Gastrocnemius medialis (tissue), 4 donors: ENCODE data around the gene SEC61A1. TPM values are rescaled to one million over a fixed set of nuclear protein-coding genes. Genes with fewer than 3 reads are reported as not detected.

Experiments
- ATAC-seq, 2 donors: fragments of 150-250 bp; one replicate each; pipeline ENCODE4 v1.9.1; 2016
- DNase-seq, 2 donors: peaks; one replicate each; pipeline ENCODE4 v3.0.0-alpha.2; 2019
- H3K27ac ChIP-seq, 4 donors: fragments of 200-600 bp; sonication (generic); 1 replicate in 1 of 4; 2 replicates in 3 of 4; pipeline ENCODE4 v1.5.1; 2016 to 2018; ENCODE audit warnings: mild to moderate bottlenecking in 2 of 4, moderate library complexity in 1 of 4
- H3K27me3 ChIP-seq, 3 donors: fragments of 200-600 bp; sonication (generic) in 2 of 3; 1 replicate in 1 of 3; 2 replicates in 2 of 3; pipeline versions ENCODE4 v1.5.1 to v1.6.0; 2016 to 2019; ENCODE audit warnings: mild to moderate bottlenecking in 1 of 3, moderate library complexity in 1 of 3
- H3K36me3 ChIP-seq, 2 donors: fragments of 200-600 bp; sonication (generic) in 1 of 2; one replicate each; pipeline ENCODE4 v1.5.1; 2017 to 2018
- H3K4me1 ChIP-seq, 2 donors: fragments of 200-600 bp; sonication (generic) in 1 of 2; one replicate each; pipeline ENCODE4 v1.5.1; 2016 to 2017; ENCODE audit warnings: mild to moderate bottlenecking in 2 of 2
- H3K4me3 ChIP-seq, 4 donors: fragments of 200-600 bp; sonication (generic) in 3 of 4; 1 replicate in 1 of 4; 2 replicates in 3 of 4; pipeline ENCODE4 v1.5.1; 2016 to 2019; ENCODE audit warnings: mild to moderate bottlenecking in 2 of 4
- H3K9me3 ChIP-seq, 3 donors: fragments of 200-600 bp; sonication (generic) in 2 of 3; 1 replicate in 1 of 3; 2 replicates in 2 of 3; pipeline ENCODE4 v1.5.1; 2016 to 2019
- POLR2A ChIP-seq, 2 donors: fragments of 450-650 bp; IDR thresholded peaks; one replicate each; pipeline ENCODE4 v1.6.1; 2017; ENCODE audit warnings: antibody characterized with exemption in 2 of 2, mild to moderate bottlenecking in 2 of 2, moderate library complexity in 2 of 2
- in situ Hi-C, 4 donors: fragments of 200-750 bp; cut with MboI; loops; one replicate each; pipeline versions ENCODE4 v1.15.0 to v1.8.0; 2017; ENCODE audit warnings: low sequenced_read_pairs in 4 of 4
- intact Hi-C: fragments of 100-400 bp; cut with DNase I; formaldehyde crosslinking; loops from one replicate; pipeline ENCODE4 v1.15.1; 2023; ENCODE audit warnings: low total_unique reads
- total RNA-seq, 4 donors: library from RNA; depleted of rRNA; stranded (reverse); fragments of >200 nt; gene quantifications; one replicate each; pipeline versions ENCODE4 v1.1.0 to v1.2.3, GENCODE V29; 2016
- TF ChIP-seq, protein P1 (sequence below), 5 experiments: fragments of 450-650 bp in 3 of 5; fragments of 200-600 bp in 2 of 5; sonication (generic) in 2 of 5; IDR thresholded peaks in 4 of 5; conservative IDR thresholded peaks in 1 of 5; 1 replicate in 4 of 5; 2 replicates in 1 of 5; pipeline ENCODE4 v1.5.1; 2016 to 2019; ENCODE audit warnings: antibody characterized with exemption in 5 of 5, mild to moderate bottlenecking in 3 of 5, moderate library complexity in 3 of 5

SEC61A1 gene
- total RNA-seq, 4 donors from 2014 or later, result 81.6 to 135 (median 106) TPM

DNA sequence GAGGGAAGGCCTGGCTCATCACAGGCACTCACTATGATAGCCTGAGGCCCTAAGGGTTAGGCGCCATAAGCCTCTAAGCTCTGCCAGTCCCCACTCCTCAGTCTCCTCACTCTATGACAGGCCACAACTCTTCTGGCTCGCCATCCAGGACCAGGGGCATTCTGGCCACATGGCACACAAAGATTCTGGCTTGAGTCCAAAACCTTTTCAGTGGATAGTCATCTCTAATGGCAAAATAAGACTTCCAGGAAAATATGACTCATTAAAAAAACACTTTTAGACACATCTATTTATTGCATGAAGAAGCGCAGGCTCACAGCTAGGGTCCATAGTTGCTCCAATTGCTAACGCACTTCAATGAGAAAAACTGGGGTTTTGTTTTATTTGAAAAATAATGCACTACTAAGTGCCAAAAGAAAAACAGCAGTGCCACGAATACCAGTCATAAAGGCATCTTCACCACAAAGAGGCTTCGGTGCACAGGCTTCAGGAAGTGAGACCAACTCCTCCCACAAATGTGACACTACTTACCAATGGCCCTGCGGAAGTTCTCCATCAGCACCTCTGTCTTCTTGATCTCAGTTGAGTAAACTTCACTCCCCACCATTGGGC lies 60.2 kb downstream of the SEC61A1 start:
- TF ChIP-seq, protein P1, sequence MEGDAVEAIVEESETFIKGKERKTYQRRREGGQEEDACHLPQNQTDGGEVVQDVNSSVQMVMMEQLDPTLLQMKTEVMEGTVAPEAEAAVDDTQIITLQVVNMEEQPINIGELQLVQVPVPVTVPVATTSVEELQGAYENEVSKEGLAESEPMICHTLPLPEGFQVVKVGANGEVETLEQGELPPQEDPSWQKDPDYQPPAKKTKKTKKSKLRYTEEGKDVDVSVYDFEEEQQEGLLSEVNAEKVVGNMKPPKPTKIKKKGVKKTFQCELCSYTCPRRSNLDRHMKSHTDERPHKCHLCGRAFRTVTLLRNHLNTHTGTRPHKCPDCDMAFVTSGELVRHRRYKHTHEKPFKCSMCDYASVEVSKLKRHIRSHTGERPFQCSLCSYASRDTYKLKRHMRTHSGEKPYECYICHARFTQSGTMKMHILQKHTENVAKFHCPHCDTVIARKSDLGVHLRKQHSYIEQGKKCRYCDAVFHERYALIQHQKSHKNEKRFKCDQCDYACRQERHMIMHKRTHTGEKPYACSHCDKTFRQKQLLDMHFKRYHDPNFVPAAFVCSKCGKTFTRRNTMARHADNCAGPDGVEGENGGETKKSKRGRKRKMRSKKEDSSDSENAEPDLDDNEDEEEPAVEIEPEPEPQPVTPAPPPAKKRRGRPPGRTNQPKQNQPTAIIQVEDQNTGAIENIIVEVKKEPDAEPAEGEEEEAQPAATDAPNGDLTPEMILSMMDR (IDR thresholded peaks at IDR 0.05 in 4 of 5, conservative IDR thresholded peaks at IDR 0.05 in 1 of 5), result no peak
- Histone ChIP-seq H3K36me3 (peaks cover 0 to 15% of the 10 kb centered on the region in 2 donors), H3K27ac (no peak overlapping the region), H3K4me1 (peaks cover 0 to 6% of the 10 kb centered on the region in 2 donors), H3K9me3 (no peaks in the 10 kb centered on the region), H3K27me3 (no peaks in the 10 kb centered on the region), H3K4me3 (no peak overlapping the region)
- DNase-seq (no peak), ATAC-seq (no peak)
- in situ Hi-C loops (no loop called here), intact Hi-C loops (no loop called here)

GRCh38 chr3:128113817-128114794 lies 61.9 kb downstream of the SEC61A1 start:
- intact Hi-C loops (no loop called here), in situ Hi-C loops (no loop called here)
- ATAC-seq (no peak), DNase-seq (no peak)
- Histone ChIP-seq H3K36me3 (peaks cover 0 to 15% of the 10 kb centered on the region in 2 donors), H3K9me3 (no peaks in the 10 kb centered on the region), H3K4me1 (no peaks in the 10 kb centered on the region), H3K4me3 (no peak overlapping the region), H3K27me3 (no peaks in the 10 kb centered on the region), H3K27ac (no peak overlapping the region)
- TF ChIP-seq POLR2A (IDR thresholded peaks at IDR 0.05), result no peak
- TF ChIP-seq, protein P1 (IDR thresholded peaks at IDR 0.05 in 4 of 5, conservative IDR thresholded peaks at IDR 0.05 in 1 of 5), result no peak

Other genes starting within 250 kb of the SEC61A1 start
- 10 to 100 TPM; 26.5 to 50.2 (median 43.8) TPM for gene MGLL, start 229.9 kb upstream of the SEC61A1 start, total RNA-seq
- gene KBTBD12, start 137.2 kb upstream of the SEC61A1 start, total RNA-seq, result 10 to 100 TPM; 16.0 to 28.7 (median 22.1) TPM
- 10 to 100 TPM; 12.1 to 26.3 (median 21.4) TPM for gene RUVBL1, start 71.4 kb downstream of the SEC61A1 start, total RNA-seq
- gene EEFSEC, start 101.0 kb downstream of the SEC61A1 start, total RNA-seq, result 10 to 100 TPM; 21.0 to 29.4 (median 23.4) TPM